ENCODE measurements around the gene DIP2C.
"Not testable (repeated sequence)": the region's sequence is repeated elsewhere in the genome, so short reads cannot be mapped to it uniquely, and the experiment has no call there.

DNA sequence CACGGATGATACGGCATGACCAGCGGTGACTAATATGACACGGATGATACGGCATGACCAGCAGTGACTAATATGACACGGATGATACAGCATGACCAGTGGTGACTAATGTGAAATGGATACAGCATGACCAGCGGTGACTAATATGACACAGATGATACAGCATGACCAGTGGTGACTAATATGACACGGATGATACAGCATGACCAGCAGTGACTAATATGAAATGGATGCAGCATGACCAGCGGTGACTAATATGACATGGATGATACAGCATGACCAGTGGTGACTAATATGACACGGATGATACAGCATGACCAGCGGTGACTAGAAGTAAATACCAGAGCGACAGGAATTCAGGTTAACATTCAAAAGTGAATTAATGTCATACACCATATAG, 264.1 kb downstream of the DIP2C start:
- TF ChIP-seq, protein P1, sequence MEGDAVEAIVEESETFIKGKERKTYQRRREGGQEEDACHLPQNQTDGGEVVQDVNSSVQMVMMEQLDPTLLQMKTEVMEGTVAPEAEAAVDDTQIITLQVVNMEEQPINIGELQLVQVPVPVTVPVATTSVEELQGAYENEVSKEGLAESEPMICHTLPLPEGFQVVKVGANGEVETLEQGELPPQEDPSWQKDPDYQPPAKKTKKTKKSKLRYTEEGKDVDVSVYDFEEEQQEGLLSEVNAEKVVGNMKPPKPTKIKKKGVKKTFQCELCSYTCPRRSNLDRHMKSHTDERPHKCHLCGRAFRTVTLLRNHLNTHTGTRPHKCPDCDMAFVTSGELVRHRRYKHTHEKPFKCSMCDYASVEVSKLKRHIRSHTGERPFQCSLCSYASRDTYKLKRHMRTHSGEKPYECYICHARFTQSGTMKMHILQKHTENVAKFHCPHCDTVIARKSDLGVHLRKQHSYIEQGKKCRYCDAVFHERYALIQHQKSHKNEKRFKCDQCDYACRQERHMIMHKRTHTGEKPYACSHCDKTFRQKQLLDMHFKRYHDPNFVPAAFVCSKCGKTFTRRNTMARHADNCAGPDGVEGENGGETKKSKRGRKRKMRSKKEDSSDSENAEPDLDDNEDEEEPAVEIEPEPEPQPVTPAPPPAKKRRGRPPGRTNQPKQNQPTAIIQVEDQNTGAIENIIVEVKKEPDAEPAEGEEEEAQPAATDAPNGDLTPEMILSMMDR (IDR thresholded peaks at IDR 0.05; ENCODE audit: borderline replicate concordance, extremely low read depth, low read length, poor library complexity, severe bottlenecking), result not testable (repeated sequence)
- not testable (repeated sequence) for TF ChIP-seq EZH2 (IDR thresholded peaks at IDR 0.05; ENCODE audit: borderline replicate concordance, low read depth, low read length, severe bottlenecking)

Measured in DND-41 (cell line).